GM12801 (cell line): ENCODE data around the gene DNAJA3.

Source experiments
- TF ChIP-seq, protein P1 (sequence below): IDR thresholded peaks from one replicate; pipeline ENCODE4 v1.5.1; 2011; ENCODE audit warnings: control low read depth; ENCODE audit not compliant: insufficient read length; ENCODE audit errors: extremely low read depth

Gene DNAJA3

DNA sequence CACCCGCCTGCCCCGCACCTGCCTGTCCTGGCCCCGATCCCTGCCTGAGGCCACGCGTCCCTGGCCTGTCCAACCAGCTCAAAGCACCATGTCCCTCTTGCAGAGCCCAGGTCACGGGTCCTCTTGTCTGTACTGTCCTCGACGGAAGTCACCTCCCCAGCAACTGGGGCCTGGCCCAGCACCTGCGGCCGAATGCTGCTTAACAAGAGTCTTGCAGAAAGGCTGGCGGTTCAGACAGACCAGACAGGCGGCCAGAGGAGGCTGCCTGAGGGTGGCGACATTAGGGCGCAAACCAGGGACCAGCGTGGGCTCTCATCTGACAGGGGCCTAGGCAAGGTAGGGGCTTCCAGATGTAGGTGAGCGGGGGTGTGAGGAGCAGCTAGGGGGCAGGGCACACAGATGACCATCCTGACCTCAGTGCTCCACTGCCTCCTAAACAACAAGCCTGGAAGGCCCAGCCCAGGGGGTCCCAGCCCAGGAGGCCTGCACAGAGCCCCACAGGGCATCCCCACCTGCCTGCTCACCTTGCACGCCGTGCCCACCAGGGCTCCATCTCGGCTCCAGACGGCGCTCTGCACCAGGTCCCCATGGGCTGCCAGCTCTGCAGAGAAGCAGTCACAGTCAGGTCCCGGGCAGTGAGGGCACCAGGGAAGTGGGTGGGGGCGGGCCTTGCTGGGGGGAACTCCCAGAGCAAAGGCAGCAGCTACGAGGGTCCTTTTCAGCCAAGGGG, 20.5 kb upstream of the DNAJA3 start:
- TF ChIP-seq, protein P1, sequence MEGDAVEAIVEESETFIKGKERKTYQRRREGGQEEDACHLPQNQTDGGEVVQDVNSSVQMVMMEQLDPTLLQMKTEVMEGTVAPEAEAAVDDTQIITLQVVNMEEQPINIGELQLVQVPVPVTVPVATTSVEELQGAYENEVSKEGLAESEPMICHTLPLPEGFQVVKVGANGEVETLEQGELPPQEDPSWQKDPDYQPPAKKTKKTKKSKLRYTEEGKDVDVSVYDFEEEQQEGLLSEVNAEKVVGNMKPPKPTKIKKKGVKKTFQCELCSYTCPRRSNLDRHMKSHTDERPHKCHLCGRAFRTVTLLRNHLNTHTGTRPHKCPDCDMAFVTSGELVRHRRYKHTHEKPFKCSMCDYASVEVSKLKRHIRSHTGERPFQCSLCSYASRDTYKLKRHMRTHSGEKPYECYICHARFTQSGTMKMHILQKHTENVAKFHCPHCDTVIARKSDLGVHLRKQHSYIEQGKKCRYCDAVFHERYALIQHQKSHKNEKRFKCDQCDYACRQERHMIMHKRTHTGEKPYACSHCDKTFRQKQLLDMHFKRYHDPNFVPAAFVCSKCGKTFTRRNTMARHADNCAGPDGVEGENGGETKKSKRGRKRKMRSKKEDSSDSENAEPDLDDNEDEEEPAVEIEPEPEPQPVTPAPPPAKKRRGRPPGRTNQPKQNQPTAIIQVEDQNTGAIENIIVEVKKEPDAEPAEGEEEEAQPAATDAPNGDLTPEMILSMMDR, result no peak

DNA sequence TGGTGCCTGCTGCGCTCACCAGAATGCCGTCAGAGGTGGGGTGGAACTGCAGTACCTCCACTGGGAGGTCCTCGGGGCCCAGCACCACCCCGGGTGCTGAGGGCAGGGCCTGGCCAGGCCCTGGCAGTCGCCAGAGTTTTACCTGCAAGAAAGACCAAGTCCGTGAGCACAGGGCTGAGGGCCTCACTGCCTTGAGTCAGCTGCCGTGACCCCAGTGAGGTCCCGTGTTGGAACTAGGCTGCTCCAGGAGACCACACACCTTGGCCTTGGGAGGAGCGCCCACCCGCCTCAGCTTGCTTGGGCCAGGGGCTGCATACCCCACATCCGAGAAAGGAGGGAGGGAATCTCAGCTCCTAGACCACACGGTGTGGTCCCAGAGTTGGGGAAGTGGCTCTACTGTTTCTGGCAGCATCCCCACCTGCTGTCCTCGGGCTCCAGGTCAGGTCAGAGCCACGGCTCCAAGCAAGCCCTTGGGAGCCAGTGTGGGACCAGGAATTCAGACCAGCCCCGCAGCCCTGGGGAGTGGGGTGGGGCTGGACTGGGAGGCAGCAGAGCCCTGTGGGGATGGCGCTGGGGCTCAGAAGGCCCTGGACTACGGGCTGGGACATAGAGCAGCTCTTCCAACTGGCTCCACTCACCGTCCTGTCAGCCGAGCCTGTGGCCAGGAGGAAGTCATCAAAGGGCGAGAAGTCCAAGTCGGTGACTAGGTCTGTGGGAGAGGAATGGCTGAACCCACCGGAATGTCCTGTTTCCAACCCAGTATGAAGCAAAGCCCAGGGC, 17.9 kb upstream of the DNAJA3 start:
- TF ChIP-seq, protein P1, result no peak

DNA sequence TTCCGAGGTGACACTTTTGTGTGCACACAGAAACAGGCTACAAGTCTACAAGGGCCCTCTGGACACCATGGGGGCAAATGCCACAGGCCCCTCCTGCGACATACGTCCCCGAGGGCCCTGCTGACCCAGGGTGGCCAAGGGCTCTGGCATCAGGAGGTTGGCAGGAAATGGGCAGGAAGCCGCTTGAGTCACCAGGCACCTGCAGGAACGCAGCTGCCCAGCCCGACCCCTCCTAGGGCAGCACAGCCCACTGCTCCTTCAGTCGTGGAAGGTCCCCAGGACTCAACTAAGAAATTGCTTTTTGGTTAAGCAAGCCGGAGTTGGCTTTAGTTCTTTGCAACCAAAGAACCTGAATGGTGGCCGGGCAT, 17.4 kb upstream of the DNAJA3 start:
- TF ChIP-seq, protein P1, result no peak

DNA sequence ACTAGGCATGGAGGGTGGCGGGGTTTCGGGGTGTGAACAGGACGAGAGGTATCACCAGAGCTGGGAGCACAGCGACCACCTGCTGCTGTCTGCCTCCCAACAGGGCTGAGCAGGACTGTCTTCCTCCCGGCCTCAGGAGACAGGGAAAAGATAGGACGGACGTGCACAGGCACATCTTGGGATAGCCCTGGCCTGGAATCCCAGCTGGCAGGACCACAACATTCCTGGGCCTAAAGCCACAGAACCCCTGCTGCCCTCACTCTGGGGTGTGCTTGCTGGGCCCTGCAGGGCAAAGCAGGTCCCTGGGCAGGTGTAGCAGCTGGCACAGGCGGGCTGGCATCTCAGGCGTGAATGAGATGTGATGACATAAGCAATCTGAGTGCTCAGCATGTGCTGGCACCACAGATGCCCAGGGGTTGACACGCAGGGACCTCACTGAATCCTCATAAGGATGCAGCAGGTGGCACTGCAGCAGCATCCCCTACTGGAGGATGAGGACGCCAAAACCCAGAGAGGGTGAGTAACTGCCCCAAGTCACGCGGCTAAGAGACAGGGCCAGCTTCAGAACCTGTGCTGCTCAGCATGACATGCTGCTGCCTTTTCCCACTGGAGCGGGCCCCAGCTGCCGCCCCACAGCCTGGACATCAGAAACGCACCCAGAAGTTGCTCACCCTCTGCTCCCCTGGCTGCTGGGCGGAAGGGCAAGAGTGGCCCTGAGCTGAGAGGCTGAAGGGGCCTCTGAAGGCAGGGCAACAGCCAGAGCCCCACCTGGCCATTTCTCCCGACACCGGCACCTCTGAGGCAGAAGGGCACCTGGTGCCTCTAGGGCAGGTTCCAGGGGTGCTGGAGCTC, 16.4 kb upstream of the DNAJA3 start:
- TF ChIP-seq, protein P1, result no peak

DNA sequence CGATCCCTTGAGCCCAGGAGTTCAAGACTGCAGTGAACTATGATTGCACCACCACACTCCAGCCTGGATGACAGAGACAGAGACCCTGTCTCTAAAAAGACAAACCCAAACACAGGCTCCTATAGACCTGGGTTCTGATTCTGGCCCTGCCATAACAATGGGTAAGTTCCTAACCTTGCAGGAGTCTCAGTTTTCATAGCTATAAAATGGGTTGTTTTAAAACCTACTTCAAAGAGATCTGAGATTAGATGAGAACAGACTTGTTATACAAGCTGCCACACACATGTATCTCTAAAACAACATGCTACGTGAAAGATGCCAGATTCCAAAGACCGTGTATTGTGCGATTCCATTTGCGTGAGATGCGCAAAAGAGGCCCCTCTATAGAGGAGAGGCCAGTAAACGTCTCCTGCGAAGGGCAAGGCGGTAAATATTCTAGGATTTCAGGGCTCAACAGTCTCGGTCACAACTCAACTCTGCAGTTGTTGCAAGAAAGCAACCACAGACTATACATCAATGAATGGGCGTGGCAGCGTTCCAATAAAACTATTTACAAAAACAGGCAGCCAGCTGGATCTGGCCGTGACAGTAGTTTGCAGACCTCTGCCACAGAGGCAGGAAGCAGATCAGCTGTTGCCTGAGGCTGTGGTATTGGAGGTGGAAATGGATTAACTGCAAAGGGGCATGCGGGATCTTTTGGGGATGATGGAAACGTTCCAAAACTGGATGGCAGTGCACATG, 15.2 kb upstream of the DNAJA3 start:
- TF ChIP-seq, protein P1, result no peak

- TF ChIP-seq, protein P1, result no peak
Observed at GRCh38 chr16:4411684-4412083, 14.0 kb upstream of the DNAJA3 start.

- TF ChIP-seq, protein P1, result no peak
Observed at GRCh38 chr16:4412159-4412558, 13.5 kb upstream of the DNAJA3 start.
